HUES48 (cell line): ENCODE results near the gene SLC35F3.

Source experiments
- H3K27ac ChIP-seq: one replicate; pipeline ENCODE4 v1.7.0; 2013; ENCODE audit warnings: low read depth, low read length, inconsistent platforms
- H3K27me3 ChIP-seq: 2 replicates; pipeline ENCODE4 v1.6.1; 2013; ENCODE audit warnings: mild to moderate bottlenecking, low read length; ENCODE audit not compliant: control insufficient read depth, insufficient read depth
- H3K36me3 ChIP-seq: 2 replicates; pipeline ENCODE4 v1.6.1; 2013; ENCODE audit warnings: low read length; ENCODE audit not compliant: control insufficient read depth, insufficient read depth
- H3K4me1 ChIP-seq: 2 replicates; pipeline ENCODE4 v1.6.1; 2013; ENCODE audit warnings: mild to moderate bottlenecking, low read length; ENCODE audit not compliant: control insufficient read depth, insufficient read depth
- H3K4me3 ChIP-seq: 2 replicates; pipeline ENCODE4 v1.5.1; 2013; ENCODE audit warnings: mild to moderate bottlenecking, low read depth, low read length
- H3K9ac ChIP-seq: 2 replicates; pipeline ENCODE4 v1.6.1; 2013; ENCODE audit warnings: mild to moderate bottlenecking, low read depth, low read length, moderate library complexity
- H3K9me3 ChIP-seq: 2 replicates; pipeline ENCODE4 v1.6.1; 2013; ENCODE audit warnings: low read length; ENCODE audit not compliant: control insufficient read depth, insufficient read depth

SLC35F3 gene

GRCh38 chr1:234262007-234262753 lies 357.7 kb downstream of the SLC35F3 start:
- H3K36me3 ChIP-seq = no peaks in the 10 kb centered on the region
- no peak overlapping the region for H3K4me3 ChIP-seq
- no peak overlapping the region for H3K27ac ChIP-seq
- H3K9me3 ChIP-seq = no peaks in the 10 kb centered on the region
- H3K27me3 ChIP-seq = no peaks in the 10 kb centered on the region
- H3K4me1 ChIP-seq = no peaks in the 10 kb centered on the region
- no peak overlapping the region for H3K9ac ChIP-seq

- Histone ChIP-seq H3K4me3 (no peak overlapping the region), H3K27me3 (no peaks in the 10 kb centered on the region), H3K9me3 (no peaks in the 10 kb centered on the region), H3K36me3 (no peaks in the 10 kb centered on the region), H3K4me1 (no peaks in the 10 kb centered on the region), H3K27ac (no peak overlapping the region), H3K9ac (no peak overlapping the region)
Observed at GRCh38 chr1:234262754-234263105, 358.3 kb downstream of the SLC35F3 start.

- Histone ChIP-seq H3K9me3 (peaks cover 7% of the 10 kb centered on the region), H3K4me1 (no peaks in the 10 kb centered on the region), H3K9ac (no peak overlapping the region), H3K27ac (no peak overlapping the region), H3K27me3 (no peaks in the 10 kb centered on the region), H3K4me3 (no peak overlapping the region), H3K36me3 (no peaks in the 10 kb centered on the region)
Observed at GRCh38 chr1:234264832-234265231, 360.4 kb downstream of the SLC35F3 start.

GRCh38 chr1:234265321-234265720 lies 360.8 kb downstream of the SLC35F3 start:
- H3K27me3 ChIP-seq = no peaks in the 10 kb centered on the region
- peaks cover 7% of the 10 kb centered on the region for H3K9me3 ChIP-seq
- no peak overlapping the region for H3K27ac ChIP-seq

GRCh38 chr1:234265861-234266260 lies 361.4 kb downstream of the SLC35F3 start:
- Histone ChIP-seq H3K9me3 (peaks cover 7% of the 10 kb centered on the region), H3K27me3 (no peaks in the 10 kb centered on the region), H3K36me3 (no peaks in the 10 kb centered on the region), H3K4me3 (no peak overlapping the region), H3K4me1 (no peaks in the 10 kb centered on the region), H3K9ac (no peak overlapping the region), H3K27ac (no peak overlapping the region)

More at GRCh38 chr1:234265321-234265720, 360.8 kb downstream of the SLC35F3 start:
- H3K4me1 ChIP-seq = no peaks in the 10 kb centered on the region
- no peaks in the 10 kb centered on the region for H3K36me3 ChIP-seq
- no peak overlapping the region for H3K4me3 ChIP-seq
- no peak overlapping the region for H3K9ac ChIP-seq

GRCh38 chr1:234270093-234270492 lies 365.6 kb downstream of the SLC35F3 start:
- Histone ChIP-seq H3K9me3 (peaks cover 7% of the 10 kb centered on the region), H3K9ac (no peak overlapping the region), H3K4me1 (no peaks in the 10 kb centered on the region), H3K27ac (no peak overlapping the region), H3K27me3 (no peaks in the 10 kb centered on the region), H3K36me3 (no peaks in the 10 kb centered on the region), H3K4me3 (no peak overlapping the region)

GRCh38 chr1:234270581-234271242 lies 366.2 kb downstream of the SLC35F3 start:
- Histone ChIP-seq H3K36me3 (no peaks in the 10 kb centered on the region), H3K27ac (no peak overlapping the region), H3K4me1 (no peaks in the 10 kb centered on the region), H3K9ac (no peak overlapping the region), H3K9me3 (peaks cover 7% of the 10 kb centered on the region), H3K27me3 (no peaks in the 10 kb centered on the region), H3K4me3 (no peak overlapping the region)

GRCh38 chr1:234271243-234271606 lies 366.7 kb downstream of the SLC35F3 start:
- no peaks in the 10 kb centered on the region for H3K27me3 ChIP-seq
- H3K9me3 ChIP-seq = peaks cover 7% of the 10 kb centered on the region
- no peak overlapping the region for H3K9ac ChIP-seq
- H3K4me1 ChIP-seq = no peaks in the 10 kb centered on the region
- no peaks in the 10 kb centered on the region for H3K36me3 ChIP-seq
- H3K27ac ChIP-seq = no peak overlapping the region
- H3K4me3 ChIP-seq = no peak overlapping the region

- no peak overlapping the region for H3K9ac ChIP-seq
- H3K4me1 ChIP-seq = no peaks in the 10 kb centered on the region
- H3K4me3 ChIP-seq = no peak overlapping the region
- H3K36me3 ChIP-seq = no peaks in the 10 kb centered on the region
- H3K27me3 ChIP-seq = no peaks in the 10 kb centered on the region
- H3K9me3 ChIP-seq = peaks cover 7% of the 10 kb centered on the region
- no peak overlapping the region for H3K27ac ChIP-seq
Observed at GRCh38 chr1:234272656-234273312, 368.3 kb downstream of the SLC35F3 start.

- no peak overlapping the region for H3K4me3 ChIP-seq
- H3K36me3 ChIP-seq = no peaks in the 10 kb centered on the region
- H3K9me3 ChIP-seq = no peaks in the 10 kb centered on the region; the same call in 1 of the 2 replicates
- H3K27ac ChIP-seq = no peak overlapping the region
- no peak overlapping the region for H3K9ac ChIP-seq
- H3K27me3 ChIP-seq = no peaks in the 10 kb centered on the region
- H3K4me1 ChIP-seq = 0 out of 2 replicates have a peak, but pooled peaks cover 5% of the 10 kb centered on the region
Observed at GRCh38 chr1:234273981-234274380, 369.5 kb downstream of the SLC35F3 start.
